Measurements from ENCODE around the gene TLE4.

GRCh38 chr9:79581388-79581787 is 9.6 kb downstream of the TLE4 start:
- TF ChIP-seq CTCF (conservative IDR thresholded peaks at IDR 0.05) (no peak), ZFX (IDR thresholded peaks at IDR 0.05) (no peak)

Data from C4-2B (cell line).